NB4 (cell line): ENCODE data around the gene OPCML.

Source experiments
- DNase-seq: peaks from one replicate; pipeline ENCODE4 v3.0.0; 2010; ENCODE audit warnings: low read depth
- H3K4me3 ChIP-seq: one replicate; pipeline ENCODE4 v1.5.1; 2011; ENCODE audit warnings: mild to moderate bottlenecking, low read depth, low read length, moderate library complexity
- MYC ChIP-seq: IDR thresholded peaks from 2 replicates; pipeline ENCODE4 v1.6.1; 2011; ENCODE audit warnings: low read depth, low read length
- POLR2A ChIP-seq: IDR thresholded peaks from 2 replicates; pipeline ENCODE4 v1.6.1; 2011; ENCODE audit warnings: mild to moderate bottlenecking; ENCODE audit not compliant: insufficient read length; ENCODE audit errors: extremely low read depth
- TF ChIP-seq, protein P1 (sequence below): IDR thresholded peaks from one replicate; pipeline ENCODE4 v1.5.1; 2012; ENCODE audit warnings: low read depth, low read length
- TF ChIP-seq, protein P2 (sequence below): IDR thresholded peaks from 2 replicates; pipeline ENCODE4 v1.6.1; 2011; ENCODE audit warnings: low read depth, low read length

OPCML gene

DNA sequence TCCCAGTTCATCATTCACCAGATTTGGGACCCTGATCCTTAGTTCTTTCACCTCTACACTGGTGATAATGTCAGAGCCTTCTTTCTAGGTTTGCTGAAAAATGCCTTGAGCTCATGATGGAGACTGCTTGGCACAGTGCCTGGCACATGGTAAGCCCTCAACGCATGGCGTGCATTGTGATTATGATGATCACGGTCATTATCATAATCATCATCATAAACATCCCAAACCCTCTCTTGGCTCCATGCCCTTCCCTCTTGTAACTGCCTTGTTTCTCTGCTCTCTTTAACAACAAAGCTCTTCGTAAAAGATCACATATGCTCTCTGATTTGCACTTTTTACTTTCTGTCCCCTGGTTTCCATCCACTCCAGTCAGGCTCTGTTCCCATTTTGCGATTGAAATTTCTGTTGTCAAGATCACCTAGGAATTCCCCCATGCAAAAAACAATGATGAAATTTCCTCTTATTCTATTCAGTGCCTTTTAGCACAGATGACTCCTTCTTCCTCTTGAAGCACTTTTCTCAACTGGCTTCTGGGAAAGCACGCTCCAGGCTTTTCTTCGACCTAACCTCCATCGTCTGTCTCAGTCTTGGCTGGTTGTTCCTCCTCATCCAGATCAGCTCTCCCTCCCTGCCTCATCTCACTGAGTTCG, 479.1 kb downstream of the OPCML start:
- no peak overlapping the region for H3K4me3 ChIP-seq
- TF ChIP-seq, protein P1, sequence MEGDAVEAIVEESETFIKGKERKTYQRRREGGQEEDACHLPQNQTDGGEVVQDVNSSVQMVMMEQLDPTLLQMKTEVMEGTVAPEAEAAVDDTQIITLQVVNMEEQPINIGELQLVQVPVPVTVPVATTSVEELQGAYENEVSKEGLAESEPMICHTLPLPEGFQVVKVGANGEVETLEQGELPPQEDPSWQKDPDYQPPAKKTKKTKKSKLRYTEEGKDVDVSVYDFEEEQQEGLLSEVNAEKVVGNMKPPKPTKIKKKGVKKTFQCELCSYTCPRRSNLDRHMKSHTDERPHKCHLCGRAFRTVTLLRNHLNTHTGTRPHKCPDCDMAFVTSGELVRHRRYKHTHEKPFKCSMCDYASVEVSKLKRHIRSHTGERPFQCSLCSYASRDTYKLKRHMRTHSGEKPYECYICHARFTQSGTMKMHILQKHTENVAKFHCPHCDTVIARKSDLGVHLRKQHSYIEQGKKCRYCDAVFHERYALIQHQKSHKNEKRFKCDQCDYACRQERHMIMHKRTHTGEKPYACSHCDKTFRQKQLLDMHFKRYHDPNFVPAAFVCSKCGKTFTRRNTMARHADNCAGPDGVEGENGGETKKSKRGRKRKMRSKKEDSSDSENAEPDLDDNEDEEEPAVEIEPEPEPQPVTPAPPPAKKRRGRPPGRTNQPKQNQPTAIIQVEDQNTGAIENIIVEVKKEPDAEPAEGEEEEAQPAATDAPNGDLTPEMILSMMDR = no peak
- TF ChIP-seq, protein P2, sequence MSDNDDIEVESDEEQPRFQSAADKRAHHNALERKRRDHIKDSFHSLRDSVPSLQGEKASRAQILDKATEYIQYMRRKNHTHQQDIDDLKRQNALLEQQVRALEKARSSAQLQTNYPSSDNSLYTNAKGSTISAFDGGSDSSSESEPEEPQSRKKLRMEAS = no peak
- TF ChIP-seq MYC (no peak), POLR2A (no peak)
- no peak for DNase-seq

DNA sequence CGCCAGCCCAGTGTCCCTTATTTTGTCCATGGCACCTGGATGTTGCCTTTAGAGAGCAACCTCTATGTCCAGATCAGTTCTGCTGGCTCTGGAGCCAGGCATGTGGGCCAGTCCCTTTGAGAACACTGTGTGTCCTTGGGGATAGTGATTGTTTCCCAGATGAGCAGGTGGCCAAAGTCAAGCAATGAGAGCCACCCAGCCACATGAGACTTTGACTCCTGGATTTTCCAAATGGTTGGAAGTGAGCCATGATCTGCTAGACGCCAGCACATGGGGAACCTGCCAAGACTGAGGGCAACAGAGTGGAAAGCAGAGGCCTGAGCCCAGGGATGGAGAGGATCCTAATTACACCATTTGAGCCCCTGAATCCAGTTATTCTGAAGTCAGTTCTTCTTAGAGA, 479.8 kb downstream of the OPCML start:
- TF ChIP-seq, protein P1 = no peak
- TF ChIP-seq MYC (no peak), POLR2A (no peak)
- TF ChIP-seq, protein P2 = no peak
- H3K4me3 ChIP-seq = no peak overlapping the region
- DNase-seq = no peak

DNA sequence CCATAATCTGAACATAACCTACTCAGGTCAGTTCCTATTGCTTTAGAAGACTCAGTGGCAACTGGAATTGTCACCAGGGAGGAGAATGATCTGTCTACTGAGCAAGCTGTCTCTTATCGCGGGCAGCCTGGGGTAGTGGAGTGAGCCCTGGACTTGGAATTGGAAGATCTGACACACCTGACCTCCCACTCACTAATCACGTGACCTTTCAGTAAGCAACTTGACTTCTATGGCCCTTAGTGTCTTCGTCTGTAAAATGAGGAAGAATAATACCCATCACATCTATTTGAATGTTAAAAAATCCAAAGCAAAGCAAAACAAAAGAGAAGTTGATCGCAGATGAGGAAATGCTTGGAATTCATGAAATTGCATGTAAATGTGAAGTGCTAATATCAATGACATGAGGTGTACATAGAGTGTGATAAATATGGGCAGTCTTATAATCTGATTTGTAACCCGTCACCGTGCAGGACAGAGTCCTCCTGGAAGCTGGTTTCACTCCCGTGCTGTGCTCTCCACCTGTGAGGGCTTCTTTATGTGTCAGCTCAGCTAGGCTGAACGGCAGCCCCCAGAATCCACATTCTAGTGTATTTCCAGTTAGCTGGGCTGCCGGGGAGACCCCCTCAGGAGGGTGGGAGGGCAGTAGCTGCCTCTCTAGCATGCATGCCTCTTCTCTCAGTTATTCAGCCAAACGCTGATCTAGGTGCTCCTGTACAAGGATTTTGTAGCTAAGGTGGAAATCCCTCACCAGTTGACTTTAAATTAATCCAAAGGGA, 482.9 kb downstream of the OPCML start:
- DNase-seq = no peak
- no peak overlapping the region for H3K4me3 ChIP-seq
- TF ChIP-seq POLR2A (no peak), MYC (no peak)
- TF ChIP-seq, protein P2 = no peak
- TF ChIP-seq, protein P1 = no peak

DNA sequence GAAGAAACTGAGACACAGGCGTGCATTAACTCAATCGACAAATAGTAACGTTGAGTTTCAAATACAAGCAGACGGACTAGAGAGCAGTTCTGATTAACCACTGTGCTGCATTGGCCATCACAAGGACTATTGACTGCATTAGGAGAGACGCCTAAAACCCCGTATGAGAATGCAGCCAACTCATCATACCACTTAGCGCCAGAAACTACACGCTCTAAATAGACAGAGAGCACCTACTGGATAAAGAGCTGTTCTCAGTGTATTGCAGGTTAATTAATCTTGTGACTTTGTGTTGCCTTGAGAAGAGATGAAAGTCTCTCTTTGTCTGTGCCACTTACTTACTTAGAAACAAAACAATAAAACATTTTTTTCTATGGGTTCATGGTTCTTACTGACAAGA, 484.0 kb downstream of the OPCML start:
- no peak for DNase-seq
- H3K4me3 ChIP-seq = no peak overlapping the region
- TF ChIP-seq, protein P2 = no peak
- no peak for TF ChIP-seq MYC
- TF ChIP-seq POLR2A = no peak
- TF ChIP-seq, protein P1 = no peak

DNA sequence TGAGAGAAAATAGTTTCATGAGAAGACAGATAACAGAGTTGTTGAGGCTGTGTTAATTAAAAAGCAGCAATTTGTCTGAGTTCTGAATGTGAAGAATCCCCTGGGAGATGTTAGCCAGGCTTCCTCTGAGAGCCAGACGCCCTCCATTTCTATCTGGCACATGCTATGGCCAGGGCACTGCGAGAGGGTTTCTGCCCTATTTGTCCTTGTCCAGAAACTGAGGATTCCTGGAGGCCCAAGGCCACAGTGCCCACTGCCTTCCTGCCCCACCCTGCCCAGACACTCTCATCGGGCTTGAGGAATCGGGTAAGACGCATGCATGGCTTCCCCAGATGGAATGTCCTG, 484.6 kb downstream of the OPCML start:
- TF ChIP-seq, protein P2 = no peak
- no peak for DNase-seq
- H3K4me3 ChIP-seq = no peak overlapping the region

DNA sequence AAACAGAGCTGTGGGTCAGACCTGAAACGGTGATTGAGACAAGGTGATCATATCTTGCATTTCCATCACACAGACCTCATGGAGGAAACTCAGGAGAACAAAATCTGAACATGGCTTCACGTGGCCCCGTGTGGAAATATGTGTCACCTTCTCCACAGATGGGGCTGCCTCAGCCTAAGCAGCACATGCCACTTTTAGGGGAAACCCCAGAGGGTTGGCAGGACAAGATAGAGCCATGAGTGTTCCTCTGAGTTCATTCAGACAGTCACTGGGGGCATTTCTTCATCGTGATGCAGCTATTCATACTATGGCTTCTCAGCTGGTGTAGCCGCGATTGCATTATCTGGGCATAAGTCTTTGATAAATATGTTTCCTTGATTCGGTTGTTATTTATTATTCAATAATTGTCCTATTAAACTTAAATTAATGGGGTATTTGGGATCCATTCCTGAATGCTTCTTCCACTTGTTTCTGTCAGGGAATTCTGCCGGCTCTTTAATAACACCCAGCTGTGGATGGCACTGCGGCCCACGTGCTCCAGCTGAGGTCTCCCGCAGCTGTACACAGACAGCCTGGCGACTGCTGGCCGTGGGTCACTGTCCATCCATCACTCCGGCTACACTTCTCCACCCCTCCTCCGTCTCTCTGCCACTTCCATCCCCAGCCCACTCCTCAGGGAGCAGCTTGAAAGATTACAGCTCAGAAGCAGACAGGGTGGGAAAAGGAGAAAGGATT, 485.1 kb downstream of the OPCML start:
- TF ChIP-seq, protein P1 = no peak
- TF ChIP-seq POLR2A (no peak), MYC (no peak)
- TF ChIP-seq, protein P2 = no peak
- DNase-seq = no peak
- no peak overlapping the region for H3K4me3 ChIP-seq
